NCI-H526 (cell line): ENCODE results near the gene HTR3B.
A peak's percentile ranks its signal among the peaks of the same experiment; 100 is the strongest.
"Not testable (repeated sequence)": the region's sequence is repeated elsewhere in the genome, so short reads cannot be mapped to it uniquely, and the experiment has no call there.

Experiments
- DNase-seq, 2 experiments: peaks; one replicate each; lab custom pipeline; 2025; lab: John Stamatoyannopoulos, UW

Gene HTR3B

GRCh38 chr11:113884361-113884836 lies 20.2 kb upstream of the HTR3B start:
- peak in 1 of 2 experiments; percentile 42 for DNase-seq

GRCh38 chr11:113885897-113886296 lies 18.7 kb upstream of the HTR3B start:
- peak; percentile 97 to 98 for DNase-seq

- peak; percentile 48 to 66 for DNase-seq
Measured at GRCh38 chr11:113888848-113889247, 15.7 kb upstream of the HTR3B start.

- DNase-seq = no peak
Measured at GRCh38 chr11:113894421-113894996, 10.1 kb upstream of the HTR3B start.

GRCh38 chr11:113895367-113896155 lies 9.0 kb upstream of the HTR3B start:
- DNase-seq = peak; percentile 88 to 95

GRCh38 chr11:113896156-113896879 lies 8.3 kb upstream of the HTR3B start:
- DNase-seq = peak; percentile 46 to 86

- no peak for DNase-seq
Measured at GRCh38 chr11:113901141-113901540, 3.5 kb upstream of the HTR3B start.

- DNase-seq = peak; percentile 94 to 98
Measured at GRCh38 chr11:113906038-113906437, 1.4 kb downstream of the HTR3B start.

GRCh38 chr11:113906516-113906915 lies 1.9 kb downstream of the HTR3B start:
- DNase-seq = peak in 1 of 2 experiments; percentile 60

GRCh38 chr11:113907152-113907551 lies 2.6 kb downstream of the HTR3B start:
- no peak for DNase-seq

GRCh38 chr11:113907681-113908080 lies 3.1 kb downstream of the HTR3B start:
- DNase-seq = no peak

- no peak for DNase-seq
Measured at GRCh38 chr11:113908098-113908497, 3.5 kb downstream of the HTR3B start.

- not testable (repeated sequence) for DNase-seq
Measured at GRCh38 chr11:113911491-113911890, 6.9 kb downstream of the HTR3B start.

- DNase-seq = no peak
Measured at GRCh38 chr11:113923572-113923971, 19.0 kb downstream of the HTR3B start.

GRCh38 chr11:113926273-113927197 lies 21.9 kb downstream of the HTR3B start:
- DNase-seq = no peak

GRCh38 chr11:113928311-113928710 lies 23.7 kb downstream of the HTR3B start:
- no peak for DNase-seq

GRCh38 chr11:113932788-113933187 lies 28.2 kb downstream of the HTR3B start:
- DNase-seq = no peak

GRCh38 chr11:113934193-113934592 lies 29.6 kb downstream of the HTR3B start:
- DNase-seq = not testable (repeated sequence)

GRCh38 chr11:113934761-113935160 lies 30.2 kb downstream of the HTR3B start:
- DNase-seq = peak; percentile 26 to 56

GRCh38 chr11:113935858-113936257 lies 31.3 kb downstream of the HTR3B start:
- no peak for DNase-seq

- DNase-seq = no peak
Measured at GRCh38 chr11:113937918-113938317, 33.3 kb downstream of the HTR3B start.

- DNase-seq = no peak
Measured at GRCh38 chr11:113942256-113942655, 37.7 kb downstream of the HTR3B start.
